ENCODE data around the gene ZNF582.

The ZNF582 gene

GRCh38 chr19:56393119-56394012, at the start of gene ZNF582:
Gene ZNF582, minus strand, starts transcription at chr19:56393534. Its CDS starts 1,782 bp downstream, at chr19:56391752.
- DNase-seq = peak; percentile 96

- DNase-seq = no peak
These were observed 48.0 kb upstream of the ZNF582 start for GRCh38 chr19:56441206-56441792.

- no peak for DNase-seq
These were observed 30.6 kb upstream of the ZNF582 start for GRCh38 chr19:56423985-56424353.

GRCh38 chr19:56423276-56423984, 30.1 kb upstream of the ZNF582 start:
- no peak for DNase-seq

GRCh38 chr19:56405062-56405461, 11.7 kb upstream of the ZNF582 start:
- no peak for DNase-seq

GRCh38 chr19:56404705-56405056, 11.3 kb upstream of the ZNF582 start:
- no peak for DNase-seq

- peak; percentile 88 for DNase-seq
These were observed 10.7 kb upstream of the ZNF582 start, which contains the start of gene ZNF583 for GRCh38 chr19:56403764-56404704. Gene ZNF583, plus strand, starts transcription at chr19:56404332. Its CDS starts 2,783 bp downstream, at chr19:56407115.

GRCh38 chr19:56403261-56403660, 9.9 kb upstream of the ZNF582 start:
- no peak for DNase-seq

GRCh38 chr19:56400485-56400884, 7.2 kb upstream of the ZNF582 start:
- DNase-seq = no peak

- DNase-seq = no peak
These were observed 5.5 kb upstream of the ZNF582 start for GRCh38 chr19:56398809-56399208.

GRCh38 chr19:56383826-56384605, 9.3 kb downstream of the ZNF582 start:
- DNase-seq = no peak

GRCh38 chr19:56377105-56377924, 16.0 kb downstream of the ZNF582 start:
- no peak for DNase-seq

- no peak for DNase-seq
These were observed 21.1 kb downstream of the ZNF582 start for GRCh38 chr19:56372281-56372680.

GRCh38 chr19:56369886-56370676, 23.3 kb downstream of the ZNF582 start:
- no peak for DNase-seq

GRCh38 chr19:56367829-56368711, 25.3 kb downstream of the ZNF582 start:
- DNase-seq = peak; percentile 94

- DNase-seq = no peak
These were observed 32.5 kb downstream of the ZNF582 start for GRCh38 chr19:56360841-56361240.

- DNase-seq = no peak
These were observed 36.4 kb downstream of the ZNF582 start for GRCh38 chr19:56356944-56357343.

- no peak for DNase-seq
These were observed 37.8 kb downstream of the ZNF582 start for GRCh38 chr19:56355517-56355916.

GRCh38 chr19:56351208-56351607, 42.1 kb downstream of the ZNF582 start:
- DNase-seq = no peak

Measured in COR-L47 (cell line).